Immature natural killer cell (primary cell): ENCODE data around the gene GMFB. TPM values are rescaled to one million over a fixed set of nuclear protein-coding genes. Genes with fewer than 3 reads are reported as not detected.
"Not testable (repeated sequence)": the region's sequence is repeated elsewhere in the genome, so short reads cannot be mapped to it uniquely, and the experiment has no call there.

Source experiments
- DNase-seq, 3 donors: peaks; one replicate each; pipeline ENCODE4 v3.0.0; 2022; ENCODE audit warnings: mixed read lengths in 1 of 3
- H3K27ac Mint-ChIP-seq, 6 donors: one replicate each; pipeline ENCODE4 v1.8.0; 2020; ENCODE audit warnings: mixed read lengths in 6 of 6, mild to moderate bottlenecking in 5 of 6, inconsistent platforms in 4 of 6, moderate library complexity in 3 of 6
- H3K27me3 Mint-ChIP-seq, 3 donors: one replicate each; pipeline ENCODE4 v1.8.0; 2020 to 2021; ENCODE audit warnings: low read depth in 3 of 3, mild to moderate bottlenecking in 3 of 3, mixed read lengths in 3 of 3, moderate library complexity in 3 of 3, inconsistent platforms in 1 of 3
- H3K36me3 Mint-ChIP-seq, 3 donors: one replicate each; pipeline ENCODE4 v1.8.0; 2020; ENCODE audit warnings: mixed read lengths in 3 of 3, inconsistent platforms in 2 of 3, mild to moderate bottlenecking in 2 of 3
- H3K4me1 Mint-ChIP-seq, 2 donors: one replicate each; pipeline ENCODE4 v1.8.0; 2020; ENCODE audit warnings: inconsistent platforms in 2 of 2, mild to moderate bottlenecking in 2 of 2, mixed read lengths in 2 of 2, moderate library complexity in 1 of 2
- H3K4me3 Mint-ChIP-seq, 5 donors: one replicate each; pipeline ENCODE4 v1.8.0; 2020; ENCODE audit warnings: mild to moderate bottlenecking in 5 of 5, mixed read lengths in 5 of 5, inconsistent platforms in 3 of 5, moderate library complexity in 3 of 5
- H3K9me3 Mint-ChIP-seq, 6 donors: one replicate each; pipeline ENCODE4 v1.8.0; 2020; ENCODE audit warnings: mild to moderate bottlenecking in 6 of 6, mixed read lengths in 6 of 6, inconsistent platforms in 4 of 6, moderate library complexity in 3 of 6
- polyA plus RNA-seq, 3 donors: library from polyadenylated mRNA; unstranded; fragments of 300-500 nt; fragmentation: Illumina TruSeq; gene quantifications; one replicate each; pipeline ENCODE4 v1.2.3, GENCODE V29; 2021

The GMFB gene
- polyA plus RNA-seq, 3 donors from 2014 or later, result 17.9 to 29.1 (median 28.0) TPM

GRCh38 chr14:54446161-54446693, 42.6 kb downstream of the GMFB start:
- Mint-ChIP-seq H3K9me3 (no peaks in the 10 kb centered on the region), H3K4me3 (no peak overlapping the region), H3K27ac (no peak overlapping the region), H3K36me3 (no peaks in the 10 kb centered on the region), H3K27me3 (peaks cover 9 to 15% (median 9%) of the 10 kb centered on the region in 3 donors), H3K4me1 (peaks cover 7 to 8% of the 10 kb centered on the region in 2 donors)
- no peak for DNase-seq

- DNase-seq, result no peak
- Mint-ChIP-seq H3K9me3 (no peaks in the 10 kb centered on the region), H3K4me1 (peaks cover 17 to 19% of the 10 kb centered on the region in 2 donors), H3K4me3 (no peak overlapping the region), H3K36me3 (no peaks in the 10 kb centered on the region), H3K27ac (no peak overlapping the region), H3K27me3 (peaks cover 17 to 22% (median 18%) of the 10 kb centered on the region in 3 donors)
Measured at GRCh38 chr14:54444681-54445080, 44.1 kb downstream of the GMFB start.

DNA sequence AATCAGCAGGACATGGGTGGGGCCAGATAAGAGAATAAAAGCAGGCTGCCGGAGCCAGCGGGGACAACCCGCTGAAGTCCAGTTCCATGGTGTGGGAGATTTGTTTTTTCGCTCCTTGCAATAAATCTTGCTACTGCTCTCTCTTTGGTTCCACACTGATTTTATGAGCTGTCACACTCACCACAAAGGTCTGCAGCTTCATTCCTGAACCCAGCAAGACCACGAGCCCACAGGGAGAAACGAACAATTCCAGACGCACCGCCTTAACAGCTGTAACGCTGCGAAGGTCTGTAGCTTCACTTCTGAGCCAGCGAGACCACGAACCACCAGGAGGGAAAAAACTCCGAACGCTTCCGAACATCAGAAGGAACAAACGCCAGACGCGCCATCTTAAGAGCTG, 44.8 kb downstream of the GMFB start:
- Mint-ChIP-seq H3K4me1 (peaks cover 19 to 20% of the 10 kb centered on the region in 2 donors), H3K4me3 (no peak overlapping the region), H3K9me3 (no peaks in the 10 kb centered on the region), H3K27ac (no peak overlapping the region), H3K36me3 (no peaks in the 10 kb centered on the region), H3K27me3 (peaks cover 17 to 22% (median 18%) of the 10 kb centered on the region in 3 donors)
- DNase-seq, result no peak

DNA sequence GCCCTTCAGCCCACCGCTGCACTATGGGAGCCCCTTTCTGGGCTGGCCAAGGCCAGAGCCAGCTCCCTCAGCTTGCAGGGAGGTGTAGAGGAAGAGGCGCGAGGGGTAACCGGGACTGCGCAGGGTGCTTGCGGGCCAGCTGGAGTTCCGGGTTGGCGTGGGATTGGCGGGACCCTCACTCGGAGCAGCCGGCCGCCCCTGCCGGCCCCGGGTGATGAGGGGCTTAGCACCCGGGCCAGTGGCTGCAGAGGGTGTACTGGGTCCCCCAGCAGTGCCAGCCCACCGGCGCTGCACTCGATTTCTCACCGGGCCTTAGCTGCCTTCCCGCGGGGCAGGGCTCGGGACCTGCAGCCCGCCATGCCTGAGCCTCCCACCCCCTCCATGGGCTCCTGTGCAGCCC, 45.8 kb downstream of the GMFB start:
- H3K27me3 Mint-ChIP-seq, result peaks cover 17 to 22% (median 18%) of the 10 kb centered on the region in 3 donors
- H3K27ac Mint-ChIP-seq, result not testable (repeated sequence)

DNA sequence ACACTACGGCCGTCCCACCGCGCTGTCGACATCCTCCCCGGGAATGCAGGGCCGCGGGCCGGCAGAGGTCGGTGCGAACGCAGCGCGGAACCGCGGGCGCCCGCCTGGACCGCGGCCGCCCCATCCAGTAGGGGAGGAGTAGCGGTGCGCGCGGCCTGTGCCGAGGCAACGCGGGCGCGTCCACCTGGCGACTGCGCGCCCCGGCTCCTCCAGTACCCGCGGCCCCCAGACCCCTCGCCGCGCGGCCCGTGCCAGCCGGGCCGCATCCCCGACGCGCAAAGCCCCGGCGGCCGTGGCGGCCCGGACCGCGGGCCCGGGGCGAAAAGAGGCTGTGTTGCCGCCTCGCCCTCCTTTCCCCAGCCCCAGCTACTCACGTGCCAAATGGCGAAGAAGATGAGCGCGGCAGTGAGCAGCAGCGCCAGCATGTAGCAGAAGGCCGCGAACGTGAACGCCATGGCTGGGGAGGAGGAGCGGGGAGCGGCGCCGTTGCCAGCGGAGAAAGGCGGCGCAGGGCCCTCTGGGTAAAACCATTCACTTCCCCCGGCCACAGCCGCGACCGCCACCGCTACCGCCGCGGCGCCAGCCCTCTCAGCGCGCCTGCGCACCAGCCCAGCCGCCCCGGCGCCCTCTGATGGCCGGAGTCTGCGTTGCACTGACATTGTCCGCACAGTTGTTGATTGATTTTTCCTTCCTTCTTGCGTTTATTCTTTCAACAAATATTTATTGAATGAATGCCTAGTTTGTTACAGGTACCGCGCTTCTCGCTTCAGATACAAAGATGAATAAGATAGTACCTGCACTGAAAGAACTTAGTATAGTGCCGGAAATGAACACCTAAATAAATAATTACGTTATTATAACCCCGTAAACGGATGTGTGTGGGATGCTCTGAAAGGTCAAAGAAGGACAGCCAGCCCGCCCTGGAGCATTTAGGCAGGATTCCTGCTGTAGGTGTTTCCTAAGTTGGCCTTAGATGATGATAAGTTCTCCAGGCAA, 47.6 kb downstream of the GMFB start, which contains the start of gene CNIH1:
Gene CNIH1, minus strand, starts transcription at position 502 of the 996 bp plus-strand sequence. Its CDS starts 47 bp downstream, at position 455.
- Mint-ChIP-seq H3K4me1 (peaks cover 23 to 31% of the 10 kb centered on the region in 2 donors), H3K27ac (peak within 1 kb of the TSS; percentile 80 to 97 (median 91)), H3K36me3 (no peaks in the 10 kb centered on the region), H3K4me3 (peak within 1 kb of the TSS; percentile 86 to 93 (median 90)), H3K9me3 (no peaks in the 10 kb centered on the region), H3K27me3 (peaks cover 17 to 22% (median 18%) of the 10 kb centered on the region in 3 donors)
- peak; percentile 93 for DNase-seq

More for the DNA sequence above, 45.8 kb downstream of the GMFB start:
- not testable (repeated sequence) for H3K4me3 Mint-ChIP-seq, H3K36me3 Mint-ChIP-seq, H3K9me3 Mint-ChIP-seq, DNase-seq
- peaks cover 19 to 20% of the 10 kb centered on the region in 2 donors for H3K4me1 Mint-ChIP-seq

DNA sequence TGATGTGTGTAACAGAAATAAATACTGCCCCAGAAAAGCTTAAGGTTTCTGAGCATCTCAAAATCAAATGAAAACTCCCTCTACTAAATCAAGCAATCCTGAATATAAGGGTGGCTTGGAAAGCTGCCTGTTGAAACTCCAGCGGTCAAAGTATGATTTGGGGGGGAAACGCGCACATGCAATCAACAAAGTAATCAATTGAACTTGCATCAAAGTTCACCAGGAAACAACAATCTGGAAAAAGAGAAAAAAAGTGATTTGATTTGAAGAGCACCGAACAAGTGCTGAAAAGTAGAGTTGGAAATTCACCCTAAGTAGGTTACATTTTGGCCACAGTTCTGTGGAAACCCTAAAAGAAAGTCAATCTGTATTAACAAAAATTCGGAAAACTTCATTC, 48.3 kb downstream of the GMFB start:
- Mint-ChIP-seq H3K4me1 (peaks cover 27 to 38% of the 10 kb centered on the region in 2 donors), H3K27ac (peak overlapping the region; percentile 78 to 91 (median 86)), H3K36me3 (no peaks in the 10 kb centered on the region), H3K4me3 (peak overlapping the region; percentile 86 to 90 (median 86)), H3K27me3 (peaks cover 17 to 22% (median 18%) of the 10 kb centered on the region in 3 donors), H3K9me3 (no peaks in the 10 kb centered on the region)
- DNase-seq, result no peak

- peak overlapping the region; percentile 86 to 90 (median 86) for H3K4me3 Mint-ChIP-seq
- peaks cover 30 to 43% of the 10 kb centered on the region in 2 donors for H3K4me1 Mint-ChIP-seq
- H3K9me3 Mint-ChIP-seq, result no peaks in the 10 kb centered on the region
- H3K27me3 Mint-ChIP-seq, result peaks cover 17 to 22% (median 18%) of the 10 kb centered on the region in 3 donors
- H3K36me3 Mint-ChIP-seq, result no peaks in the 10 kb centered on the region
- no peak for DNase-seq
- H3K27ac Mint-ChIP-seq, result peak overlapping the region; percentile 78 to 91 (median 86)
Measured at GRCh38 chr14:54440037-54440436, 48.7 kb downstream of the GMFB start.

DNA sequence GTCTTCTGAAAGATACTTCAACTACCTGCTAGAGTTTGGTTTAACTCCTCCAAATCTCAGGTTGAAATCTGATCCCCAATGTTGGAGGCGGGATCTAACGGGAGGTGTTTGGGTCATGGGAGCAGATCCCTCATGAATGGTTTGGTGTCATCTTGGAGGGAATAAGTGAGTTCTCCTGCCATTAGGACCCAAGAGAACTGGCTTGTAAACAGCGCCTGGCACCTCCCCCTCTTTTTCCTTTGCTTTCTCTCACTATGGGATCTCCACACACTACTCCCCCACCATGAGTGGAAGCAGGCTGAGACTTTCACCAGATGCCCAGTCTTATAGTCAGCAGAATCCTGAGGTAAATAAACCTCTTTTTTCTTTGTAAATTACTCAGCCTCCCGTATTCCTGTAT, 50.1 kb downstream of the GMFB start:
- H3K27ac Mint-ChIP-seq, result no peak overlapping the region
- H3K4me3 Mint-ChIP-seq, result peak overlapping the region in 1 of 5 donors; percentile 17
- peaks cover 11 to 19% (median 16%) of the 10 kb centered on the region in 3 donors for H3K27me3 Mint-ChIP-seq
- H3K9me3 Mint-ChIP-seq, result no peaks in the 10 kb centered on the region
- DNase-seq, result no peak
- H3K36me3 Mint-ChIP-seq, result peaks cover 0 to 3% (median 0%) of the 10 kb centered on the region in 3 donors
- peaks cover 32 to 54% of the 10 kb centered on the region in 2 donors for H3K4me1 Mint-ChIP-seq

- H3K27me3 Mint-ChIP-seq, result peaks cover 10 to 19% (median 16%) of the 10 kb centered on the region in 3 donors
- peaks cover 32 to 54% of the 10 kb centered on the region in 2 donors for H3K4me1 Mint-ChIP-seq
- H3K27ac Mint-ChIP-seq, H3K36me3 Mint-ChIP-seq, H3K9me3 Mint-ChIP-seq, H3K4me3 Mint-ChIP-seq, DNase-seq: not testable (repeated sequence)
Measured at GRCh38 chr14:54437954-54438353, 50.8 kb downstream of the GMFB start.

- Mint-ChIP-seq H3K27ac (peak overlapping the region in 3 of 6 donors; percentile 8 to 36 (median 26)), H3K4me1 (peaks cover 26 to 49% of the 10 kb centered on the region in 2 donors), H3K36me3 (peaks cover 1 to 6% (median 3%) of the 10 kb centered on the region in 3 donors), H3K9me3 (no peaks in the 10 kb centered on the region), H3K27me3 (peaks cover 0 to 7% (median 6%) of the 10 kb centered on the region in 3 donors), H3K4me3 (peak overlapping the region in 1 of 5 donors; percentile 11)
- DNase-seq, result peak in 1 of 3 donors; percentile 27
Measured at GRCh38 chr14:54435500-54435981, 53.2 kb downstream of the GMFB start.

DNA sequence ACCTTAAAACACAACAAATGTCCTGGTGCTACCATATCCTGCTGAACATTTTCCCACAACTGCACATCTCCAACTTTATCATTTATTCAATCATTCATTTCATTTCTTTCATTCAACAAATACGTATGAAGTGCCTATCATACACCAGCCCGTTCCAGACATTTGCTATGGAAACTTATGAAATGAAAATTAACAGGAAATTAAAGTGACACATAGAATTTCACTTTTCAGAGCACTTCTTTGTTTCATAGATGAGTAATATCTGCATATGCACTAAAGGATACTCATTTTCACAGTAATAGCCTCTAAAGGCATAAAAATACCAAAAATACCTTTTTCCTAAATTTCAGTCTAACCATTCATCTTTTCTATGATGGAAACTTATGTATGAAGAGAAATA, 60.3 kb downstream of the GMFB start:
- H3K4me3 Mint-ChIP-seq, result no peak overlapping the region
- H3K4me1 Mint-ChIP-seq, result peaks cover 3 to 13% of the 10 kb centered on the region in 2 donors
- peaks cover 8 to 37% (median 19%) of the 10 kb centered on the region in 3 donors for H3K36me3 Mint-ChIP-seq
- H3K27ac Mint-ChIP-seq, result no peak overlapping the region
- H3K27me3 Mint-ChIP-seq, result peaks cover 0 to 2% (median 0%) of the 10 kb centered on the region in 3 donors
- H3K9me3 Mint-ChIP-seq, result no peaks in the 10 kb centered on the region
- no peak for DNase-seq

- Mint-ChIP-seq H3K27ac (no peak overlapping the region), H3K4me3 (no peak overlapping the region), H3K9me3 (no peaks in the 10 kb centered on the region), H3K36me3 (peaks cover 8 to 37% (median 19%) of the 10 kb centered on the region in 3 donors), H3K4me1 (peaks cover 3 to 13% of the 10 kb centered on the region in 2 donors), H3K27me3 (peaks cover 0 to 2% (median 0%) of the 10 kb centered on the region in 3 donors)
- DNase-seq, result no peak
Measured at GRCh38 chr14:54427871-54428270, 60.9 kb downstream of the GMFB start.

GRCh38 chr14:54425537-54426274, 63.1 kb downstream of the GMFB start:
- H3K36me3 Mint-ChIP-seq, result peaks cover 8 to 34% (median 19%) of the 10 kb centered on the region in 3 donors
- no peak for DNase-seq
- H3K27ac Mint-ChIP-seq, result no peak overlapping the region

More at GRCh38 chr14:54425537-54426274, 63.1 kb downstream of the GMFB start:
- Mint-ChIP-seq H3K4me3 (no peak overlapping the region), H3K27me3 (peaks cover 0 to 2% (median 0%) of the 10 kb centered on the region in 3 donors), H3K4me1 (peaks cover 1 to 7% of the 10 kb centered on the region in 2 donors), H3K9me3 (no peaks in the 10 kb centered on the region)
